Natural killer cell (primary cell): ENCODE measurements around the gene PRKCB. TPM values are rescaled to one million over a fixed set of nuclear protein-coding genes. Genes with fewer than 3 reads are reported as not detected.

Experiments used
- ATAC-seq, 3 donors: fragments of 150-1000 bp in 2 of 3; fragments of 200-7000 bp in 1 of 3; cut with Tn5 transposase; 1 replicate in 1 of 3; 2 replicates in 2 of 3; pipeline ENCODE4 v1.10.0; 2021; ENCODE audit warnings: mild to moderate bottlenecking in 2 of 3, moderate library complexity in 2 of 3
- DNase-seq, 2 donors: peaks; one replicate each; pipeline versions ENCODE4 v3.0.0 to v3.0.0-alpha.2; 2013 to 2021; ENCODE audit warnings: mixed read lengths in 1 of 2
- H3K27ac ChIP-seq: one replicate; pipeline ENCODE4 v1.5.1; 2013; ENCODE audit warnings: mild to moderate bottlenecking, low read length
- H3K27me3 ChIP-seq: one replicate; pipeline ENCODE4 v1.6.1; 2013; ENCODE audit warnings: low read length; ENCODE audit not compliant: control insufficient read depth, insufficient read depth
- H3K36me3 ChIP-seq: one replicate; pipeline ENCODE4 v1.6.1; 2013; ENCODE audit warnings: low read length; ENCODE audit not compliant: control insufficient read depth, insufficient read depth
- H3K4me1 ChIP-seq: one replicate; pipeline ENCODE4 v1.6.1; 2013; ENCODE audit warnings: low read length; ENCODE audit not compliant: control insufficient read depth, insufficient read depth
- H3K4me3 ChIP-seq: one replicate; pipeline ENCODE4 v1.5.1; 2013; ENCODE audit warnings: low read length
- H3K9me3 ChIP-seq: one replicate; pipeline ENCODE4 v1.6.1; 2013; ENCODE audit warnings: low read length; ENCODE audit not compliant: control insufficient read depth, insufficient read depth
- H3K27ac Mint-ChIP-seq, 2 donors: one replicate each; pipeline ENCODE4 v1.8.0; 2022; ENCODE audit warnings: mild to moderate bottlenecking in 2 of 2, mixed read lengths in 2 of 2, moderate library complexity in 1 of 2
- H3K27me3 Mint-ChIP-seq, 2 donors: one replicate each; pipeline ENCODE4 v1.8.0; 2022; ENCODE audit warnings: low read depth in 2 of 2, mixed read lengths in 2 of 2
- H3K36me3 Mint-ChIP-seq: one replicate; pipeline ENCODE4 v1.8.0; 2022; ENCODE audit warnings: mixed read lengths
- H3K4me1 Mint-ChIP-seq, 2 donors: one replicate each; pipeline ENCODE4 v1.8.0; 2022; ENCODE audit warnings: mixed read lengths in 2 of 2
- H3K4me3 Mint-ChIP-seq: one replicate; pipeline ENCODE4 v1.8.0; 2022; ENCODE audit warnings: mild to moderate bottlenecking, moderate library complexity, mixed read lengths
- H3K9me3 Mint-ChIP-seq, 2 donors: one replicate each; pipeline ENCODE4 v1.8.0; 2022; ENCODE audit warnings: mixed read lengths in 2 of 2
- CTCF ChIP-seq: fragments of 200-600 bp; IDR thresholded peaks from one replicate; pipeline ENCODE4 v1.8.0; 2022; ENCODE audit warnings: antibody characterized with exemption
- WGBS: methylation state at CpG from one replicate; pipeline ENCODE4 v1.1.7; 2013; ENCODE audit warnings: missing lambda C conversion rate; ENCODE audit not compliant: insufficient coverage; 5-methylcytosine and 5-hydroxymethylcytosine counted together
- intact Hi-C: fragments of 100-400 bp; cut with micrococcal nuclease; formaldehyde crosslinking; loops from one replicate; pipeline ENCODE4 v1.14.2; 2022
- total RNA-seq, 4 donors: library from RNA; stranded (reverse); fragments of 120-200 nt in 1 of 4; gene quantifications; one replicate each; pipeline versions ENCODE4 v1.2.3 to v1.2.4, GENCODE V29; 2013 to 2022

PRKCB gene
- total RNA-seq, 3 donors from 2014 or later (not counting 1 experiment from before 2014, with no cell fraction given): 182 to 222 (median 183) TPM

- no peak overlapping the region for H3K4me3 ChIP-seq
- H3K4me1 Mint-ChIP-seq: peaks cover 32 to 42% of the 10 kb centered on the region in 2 donors
- WGBS: 100% methylated on average over 1 of the region's 2 CpGs
- no peaks in the 10 kb centered on the region for H3K9me3 ChIP-seq
- no peaks in the 10 kb centered on the region for H3K9me3 Mint-ChIP-seq
- no peak for TF ChIP-seq CTCF
- H3K36me3 ChIP-seq: peaks cover 21% of the 10 kb centered on the region
- ATAC-seq: no peak
- intact Hi-C loops: no loop called here
- peak overlapping the region in 1 of 2 donors; percentile 44 for H3K27ac Mint-ChIP-seq
- H3K27me3 Mint-ChIP-seq: no peaks in the 10 kb centered on the region
- peaks cover 8% of the 10 kb centered on the region for H3K4me1 ChIP-seq
- DNase-seq: no peak
- H3K36me3 Mint-ChIP-seq: no peaks in the 10 kb centered on the region
- no peak overlapping the region for H3K4me3 Mint-ChIP-seq
- H3K27me3 ChIP-seq: no peaks in the 10 kb centered on the region
- no peak overlapping the region for H3K27ac ChIP-seq
Observed at GRCh38 chr16:24044467-24044866, 208.7 kb downstream of the PRKCB start.

- Histone ChIP-seq H3K9me3 (no peaks in the 10 kb centered on the region), H3K4me1 (peaks cover 9% of the 10 kb centered on the region), H3K4me3 (no peak overlapping the region), H3K27ac (no peak overlapping the region), H3K27me3 (no peaks in the 10 kb centered on the region), H3K36me3 (peaks cover 21% of the 10 kb centered on the region)
- H3K4me3 Mint-ChIP-seq: no peak overlapping the region
- DNase-seq (no peak), ATAC-seq (no peak)
- no peaks in the 10 kb centered on the region for H3K36me3 Mint-ChIP-seq
- no peak for TF ChIP-seq CTCF
- H3K27me3 Mint-ChIP-seq: no peaks in the 10 kb centered on the region
- intact Hi-C loops: no loop called here
- peaks cover 33 to 52% of the 10 kb centered on the region in 2 donors for H3K4me1 Mint-ChIP-seq
- peak overlapping the region in 1 of 2 donors; percentile 62 for H3K27ac Mint-ChIP-seq
- WGBS: 96% methylated on average over 12 of the region's 12 CpGs
- no peaks in the 10 kb centered on the region for H3K9me3 Mint-ChIP-seq
Observed at GRCh38 chr16:24045641-24046040, 209.9 kb downstream of the PRKCB start.

- H3K9me3 ChIP-seq: no peaks in the 10 kb centered on the region
- Mint-ChIP-seq H3K9me3 (no peaks in the 10 kb centered on the region), H3K27me3 (no peaks in the 10 kb centered on the region), H3K36me3 (no peaks in the 10 kb centered on the region), H3K27ac (peak overlapping the region; percentile 20 to 62), H3K4me1 (peaks cover 41 to 57% of the 10 kb centered on the region in 2 donors), H3K4me3 (no peak overlapping the region)
- DNase-seq (no peak), ATAC-seq (no peak)
- intact Hi-C loops: no loop called here
- H3K36me3 ChIP-seq: peaks cover 25% of the 10 kb centered on the region
- peaks cover 16% of the 10 kb centered on the region for H3K4me1 ChIP-seq
- H3K4me3 ChIP-seq: no peak overlapping the region
- WGBS: 87% methylated on average over 4 of the region's 4 CpGs
- H3K27me3 ChIP-seq: no peaks in the 10 kb centered on the region
- no peak for TF ChIP-seq CTCF
- H3K27ac ChIP-seq: no peak overlapping the region
Observed at GRCh38 chr16:24046442-24046841, 210.7 kb downstream of the PRKCB start.

- Mint-ChIP-seq H3K36me3 (no peaks in the 10 kb centered on the region), H3K27me3 (no peaks in the 10 kb centered on the region), H3K9me3 (no peaks in the 10 kb centered on the region), H3K27ac (peak overlapping the region; percentile 22 to 49), H3K4me1 (peaks cover 43 to 56% of the 10 kb centered on the region in 2 donors), H3K4me3 (no peak overlapping the region)
- Histone ChIP-seq H3K27ac (no peak overlapping the region), H3K36me3 (peaks cover 21% of the 10 kb centered on the region), H3K4me1 (peaks cover 13% of the 10 kb centered on the region), H3K4me3 (no peak overlapping the region), H3K9me3 (no peaks in the 10 kb centered on the region), H3K27me3 (no peaks in the 10 kb centered on the region)
- no peak for TF ChIP-seq CTCF
- no peak for ATAC-seq
- intact Hi-C loops: no loop called here
- DNase-seq: no peak
- 75% methylated on average over 5 of the region's 5 CpGs for WGBS
Observed at GRCh38 chr16:24049113-24049512, 213.3 kb downstream of the PRKCB start.
